H1 (cell line): ENCODE results near the gene SRMS. TPM values are rescaled to one million over a fixed set of nuclear protein-coding genes. Genes with fewer than 3 reads are reported as not detected.

Experiments
- CTCF ChIA-PET: fragments of 300-600 bp; sonication (Branson Sonifier 250); formaldehyde crosslinking; loops from one replicate; lab custom pipeline; 2021; ENCODE audit not compliant: partially characterized antibody; lab: Charles Lee
- POLR2A ChIA-PET: fragments of 300-600 bp; sonication (Branson Sonifier 250); formaldehyde crosslinking; loops from one replicate; lab custom pipeline; 2021; ENCODE audit warnings: inconsistent platforms; ENCODE audit not compliant: partially characterized antibody; lab: Charles Lee
- DNase-seq, 2 experiments: peaks; one replicate each; pipeline versions ENCODE4 v3.0.0 to v3.0.0-alpha.2; 2010 to 2022; ENCODE audit warnings: low spot score in 2 of 2, low read depth in 1 of 2, mixed read lengths in 1 of 2
- FAIRE-seq: peaks from 2 replicates; lab custom pipeline; 2011; peaks lifted over from hg19 to GRCh38; lab: Jason Lieb, UNC
- H2AFZ ChIP-seq: 2 replicates; pipeline ENCODE4 v1.8.1; 2012; ENCODE audit warnings: low read length, inconsistent platforms
- H2AK5ac ChIP-seq: 2 replicates; pipeline ENCODE4 v1.6.1; 2013; ENCODE audit warnings: low read depth, low read length
- H2BK120ac ChIP-seq: replicated peaks from 2 replicates; pipeline ENCODE3; 2013; ENCODE audit warnings: low read depth, low read length, inconsistent platforms
- H2BK12ac ChIP-seq: 2 replicates; pipeline ENCODE4 v1.6.1; 2013; ENCODE audit warnings: low read depth, low read length
- H2BK15ac ChIP-seq: 2 replicates; pipeline ENCODE4 v1.6.1; 2013; ENCODE audit warnings: low read length
- H2BK20ac ChIP-seq: 2 replicates; pipeline ENCODE4 v1.6.1; 2013; ENCODE audit warnings: low read length
- H2BK5ac ChIP-seq: 2 replicates; pipeline ENCODE4 v1.6.1; 2013; ENCODE audit warnings: low read depth, low read length
- H3K14ac ChIP-seq: 2 replicates; pipeline ENCODE4 v1.6.1; 2013; ENCODE audit warnings: inconsistent platforms; ENCODE audit not compliant: insufficient read length
- H3K18ac ChIP-seq: 2 replicates; pipeline ENCODE4 v1.6.1; 2013; ENCODE audit warnings: low read length; ENCODE audit errors: extremely low read depth
- H3K23ac ChIP-seq: 2 replicates; pipeline ENCODE4 v1.6.1; 2013; ENCODE audit warnings: inconsistent platforms; ENCODE audit not compliant: insufficient read length
- H3K23me2 ChIP-seq: 2 replicates; pipeline ENCODE4 v1.6.1; 2013; ENCODE audit warnings: low read depth, low read length
- H3K27ac ChIP-seq: 2 replicates; pipeline ENCODE4 v1.6.1; 2011; ENCODE audit warnings: low read depth, low read length, inconsistent platforms
- H3K27me3 ChIP-seq, 4 experiments: replicated peaks in 1 of 4; 1 replicate in 1 of 4; 2 replicates in 3 of 4; pipeline versions ENCODE4 v1.6.1 to v1.8.1; 2011 to 2013; ENCODE audit warnings: low read length in 3 of 4, mild to moderate bottlenecking in 3 of 4, inconsistent platforms in 2 of 4, mixed read lengths in 2 of 4, moderate library complexity in 1 of 4; ENCODE audit not compliant: control insufficient read depth in 3 of 4, insufficient read depth in 3 of 4; ENCODE audit errors: extremely low read depth in 1 of 4
- H3K36me3 ChIP-seq, 4 experiments: 2 replicates each; pipeline versions ENCODE4 v1.6.1 to v1.8.1; 2011 to 2013; ENCODE audit warnings: mild to moderate bottlenecking in 4 of 4, low read length in 3 of 4, moderate library complexity in 2 of 4, control low read depth in 1 of 4, inconsistent platforms in 1 of 4; ENCODE audit not compliant: insufficient read depth in 4 of 4, control insufficient read depth in 2 of 4
- H3K4ac ChIP-seq: replicated peaks from 2 replicates; pipeline ENCODE3; 2013; ENCODE audit warnings: low read length, low read depth, mixed read lengths, inconsistent platforms; ENCODE audit not compliant: insufficient read length
- H3K4me1 ChIP-seq, 4 experiments: replicated peaks in 1 of 4; 1 replicate in 1 of 4; 2 replicates in 3 of 4; pipeline versions ENCODE4 v1.6.1 to v1.8.1; 2011 to 2013; ENCODE audit warnings: low read length in 3 of 4, inconsistent platforms in 2 of 4, mixed read lengths in 1 of 4; ENCODE audit not compliant: insufficient read depth in 4 of 4, control insufficient read depth in 3 of 4
- H3K4me2 ChIP-seq, 2 experiments: 2 replicates each; pipeline versions ENCODE4 v1.6.1 to v1.8.1; 2011 to 2013; ENCODE audit warnings: low read depth in 2 of 2, low read length in 2 of 2, control low read depth in 1 of 2, inconsistent platforms in 1 of 2, mild to moderate bottlenecking in 1 of 2; ENCODE audit not compliant: insufficient read depth in 1 of 2
- H3K4me3 ChIP-seq, 4 experiments: fragments of 200-600, 300-600 bp in 1 of 4; sonication (generic), shearing (Covaris generic), sonication (Bioruptor Twin) in 1 of 4; 2 replicates each; pipeline versions ENCODE4 v1.5.1 to v1.8.1; 2011 to 2016; ENCODE audit warnings: low read length in 4 of 4, low read depth in 3 of 4, control low read depth in 2 of 4, inconsistent platforms in 2 of 4, mild to moderate bottlenecking in 2 of 4, mixed read lengths in 1 of 4, moderate library complexity in 1 of 4; ENCODE audit not compliant: insufficient read depth in 2 of 4; ENCODE audit errors: extremely low read depth in 1 of 4
- H3K56ac ChIP-seq: replicated peaks from 2 replicates; pipeline ENCODE3; 2013; ENCODE audit warnings: low read depth, mild to moderate bottlenecking, mixed read lengths, low read length, inconsistent platforms; ENCODE audit not compliant: insufficient read length
- H3K79me1 ChIP-seq: 2 replicates; pipeline ENCODE4 v1.6.1; 2013; ENCODE audit warnings: low read depth, low read length, control low read depth
- H3K79me2 ChIP-seq, 2 experiments: 2 replicates each; pipeline versions ENCODE4 v1.6.1 to v1.8.1; 2012 to 2013; ENCODE audit warnings: low read length in 2 of 2, mild to moderate bottlenecking in 2 of 2, inconsistent platforms in 1 of 2; ENCODE audit not compliant: insufficient read depth in 2 of 2, control insufficient read depth in 1 of 2
- H3K9ac ChIP-seq, 4 experiments: replicated peaks in 1 of 4; 1 replicate in 1 of 4; 2 replicates in 3 of 4; pipeline versions ENCODE4 v1.6.1 to v1.8.1; 2011 to 2013; ENCODE audit warnings: low read depth in 3 of 4, low read length in 3 of 4, control low read depth in 2 of 4, mild to moderate bottlenecking in 2 of 4, moderate library complexity in 2 of 4, inconsistent platforms in 1 of 4; ENCODE audit errors: extremely low read depth in 1 of 4
- H3K9me3 ChIP-seq, 2 experiments: 2 replicates each; pipeline versions ENCODE4 v1.6.1 to v1.8.1; 2012 to 2013; ENCODE audit warnings: mild to moderate bottlenecking in 2 of 2, moderate library complexity in 2 of 2, control low read depth in 1 of 2, inconsistent platforms in 1 of 2, low read depth in 1 of 2, low read length in 1 of 2, mixed read lengths in 1 of 2; ENCODE audit not compliant: insufficient read depth in 2 of 2
- H4K20me1 ChIP-seq, 2 experiments: replicated peaks in 1 of 2; 2 replicates each; pipeline versions ENCODE3 to v1.8.1; 2011 to 2013; ENCODE audit warnings: inconsistent platforms in 2 of 2, low read length in 2 of 2, mild to moderate bottlenecking in 1 of 2; ENCODE audit not compliant: insufficient read depth in 2 of 2, control insufficient read depth in 1 of 2
- H4K5ac ChIP-seq: 2 replicates; pipeline ENCODE4 v1.6.1; 2013; ENCODE audit warnings: low read length, low read depth, mixed read lengths, inconsistent platforms; ENCODE audit not compliant: insufficient read length
- H4K8ac ChIP-seq: 2 replicates; pipeline ENCODE4 v1.8.0; 2013; ENCODE audit warnings: mild to moderate bottlenecking, moderate library complexity, low read length, inconsistent platforms; ENCODE audit not compliant: insufficient read depth; ENCODE audit errors: extremely low read depth
- H4K91ac ChIP-seq: replicated peaks from 2 replicates; pipeline ENCODE3; 2013; ENCODE audit warnings: low read length, mixed read lengths, inconsistent platforms; ENCODE audit not compliant: insufficient read length
- BCL11A ChIP-seq, 2 experiments: IDR thresholded peaks; one replicate each; pipeline ENCODE4 v1.6.1; 2011; ENCODE audit warnings: low read depth in 2 of 2, low read length in 2 of 2, mild to moderate bottlenecking in 2 of 2
- CEBPB ChIP-seq: IDR thresholded peaks from 2 replicates; pipeline ENCODE4 v1.6.1; 2012; ENCODE audit warnings: low read depth, low read length
- CHD2 ChIP-seq: IDR thresholded peaks from 2 replicates; pipeline ENCODE4 v1.6.1; 2012; ENCODE audit warnings: low read length, improper control_type of control experiment
- EZH2 ChIP-seq: fragments of 200-600 bp; sonication (generic); IDR thresholded peaks from 2 replicates; pipeline ENCODE4 v1.7.1; 2012; ENCODE audit warnings: low read depth, mild to moderate bottlenecking, moderate library complexity, low read length, inconsistent platforms; ENCODE audit not compliant: severe bottlenecking
- GTF2F1 ChIP-seq: IDR thresholded peaks from 2 replicates; pipeline ENCODE4 v1.6.1; 2012; ENCODE audit warnings: low read depth, low read length, improper control_type of control experiment, borderline replicate concordance
- JUND ChIP-seq: IDR thresholded peaks from 2 replicates; pipeline ENCODE4 v1.6.1; 2011; ENCODE audit warnings: mild to moderate bottlenecking, improper control_type of control experiment, low read length
- POLR2A ChIP-seq, 2 experiments: IDR thresholded peaks; 1 replicate in 1 of 2; 2 replicates in 1 of 2; pipeline ENCODE4 v1.6.1; 2011; ENCODE audit warnings: low read depth in 2 of 2, low read length in 2 of 2, mild to moderate bottlenecking in 2 of 2; ENCODE audit errors: control extremely low read depth in 1 of 2
- POU5F1 ChIP-seq: IDR thresholded peaks from 2 replicates; pipeline ENCODE4 v1.6.1; 2011; ENCODE audit warnings: low read depth, mild to moderate bottlenecking, low read length, moderate library complexity
- RFX5 ChIP-seq: IDR thresholded peaks from 2 replicates; pipeline ENCODE4 v1.6.1; 2011; ENCODE audit warnings: low read depth, low read length, improper control_type of control experiment, borderline replicate concordance
- RXRA ChIP-seq: IDR thresholded peaks from 2 replicates; pipeline ENCODE4 v1.6.1; 2011; ENCODE audit warnings: low read depth, mild to moderate bottlenecking, low read length, moderate library complexity; ENCODE audit not compliant: insufficient read depth
- SIN3A ChIP-seq, 2 experiments: IDR thresholded peaks in 1 of 2; conservative IDR thresholded peaks in 1 of 2; 2 replicates each; pipeline ENCODE4 v1.6.1; 2011 to 2012; ENCODE audit warnings: low read length in 2 of 2, improper control_type of control experiment in 1 of 2, low read depth in 1 of 2, mild to moderate bottlenecking in 1 of 2
- SIX5 ChIP-seq: IDR thresholded peaks from 2 replicates; pipeline ENCODE4 v1.6.1; 2011; ENCODE audit warnings: mild to moderate bottlenecking, low read depth, low read length
- TAF7 ChIP-seq: optimal IDR thresholded peaks from 2 replicates; pipeline ENCODE3; 2011; ENCODE audit warnings: low read depth, mild to moderate bottlenecking, inconsistent platforms, low read length, moderate library complexity, borderline replicate concordance
- WGBS, 2 experiments: shearing (Covaris generic) in 1 of 2; methylation state at CpG; one replicate each; pipeline versions ENCODE4 v1.1.6 to v1.1.7; 2013 to 2015; ENCODE audit warnings: low lambda C conversion rate in 2 of 2, mixed read lengths in 2 of 2, inconsistent platforms in 1 of 2, low coverage in 1 of 2, missing lambda C conversion rate in 1 of 2; ENCODE audit not compliant: insufficient replicate concordance in 2 of 2, insufficient coverage in 1 of 2, insufficient read length in 1 of 2; ENCODE audit errors: extremely low coverage in 1 of 2, missing lambda C conversion rate in 1 of 2; 5-methylcytosine and 5-hydroxymethylcytosine counted together
- polyA plus RNA-seq, 7 experiments: library from polyadenylated mRNA; depleted of rRNA in 3 of 7; stranded (reverse) in 5 of 7; unstranded in 2 of 7; fragments of >200 nt in 5 of 7; fragments of 200-250 nt in 2 of 7; gene quantifications; 1 replicate in 5 of 7; 2 replicates in 1 of 7; 4 replicates in 1 of 7; pipeline versions ENCODE4 v1.2.1 to v1.2.3, GENCODE V29; 2011 to 2013; ENCODE audit warnings: missing spikeins in 2 of 7, mixed read lengths in 2 of 7
- total RNA-seq: library from RNA; stranded (reverse); fragmentation: NEBNext Ultra II Directional; extraction: Animal tissue kit (Norgen Biotek cat#: 25700); gene quantifications from 2 replicates; pipeline ENCODE4 v1.2.1, GENCODE V29; 2021

Gene SRMS
- total and polyA plus RNA-seq, 2 of the 8 experiments (the other 6 are each of a cell fraction or from before 2014, with no cell fraction given), result 0.39 to 0.76 TPM

- Histone ChIP-seq H4K91ac (no peak overlapping the region), H3K14ac (no peak overlapping the region), H3K27ac (no peak overlapping the region), H3K36me3 (no peaks in the 10 kb centered on the region), H3K79me2 (no peaks in the 10 kb centered on the region), H4K8ac (no peak overlapping the region), H2AFZ (no peak overlapping the region), H3K4ac (no peak overlapping the region), H3K9me3 (peaks cover 0 to 6% of the 10 kb centered on the region in 2 experiments; a peak in 2 of 4 replicates), H4K20me1 (peaks cover 0 to 1% of the 10 kb centered on the region in 2 experiments), H3K4me2 (no peak overlapping the region), H2BK15ac (no peak overlapping the region), H2BK5ac (no peak overlapping the region), H4K5ac (no peak overlapping the region), H3K56ac (no peak overlapping the region), H3K4me3 (no peak overlapping the region), H2BK20ac (no peak overlapping the region), H3K27me3 (peaks cover 0 to 3% (median 0%) of the 10 kb centered on the region in 4 experiments; a peak in 2 of 7 replicates), H2BK12ac (no peak overlapping the region), H2AK5ac (no peak overlapping the region), H3K4me1 (peaks cover 0 to 13% (median 7%) of the 10 kb centered on the region in 4 experiments; a peak in 6 of 7 replicates), H2BK120ac (no peak overlapping the region), H3K79me1 (no peaks in the 10 kb centered on the region), H3K23me2 (no peaks in the 10 kb centered on the region), H3K23ac (no peak overlapping the region), H3K9ac (no peak overlapping the region), H3K18ac (no peak overlapping the region)
- no peak for DNase-seq
- WGBS, 2 experiments, result 76% methylated on average over 12 of the region's 12 CpGs; no CpG with 5 or more reads in 1 of the 2 experiments
- no peak for FAIRE-seq
- ChIA-PET POLR2A (interaction anchor here (1.1 kb wide), 1 partner anchor 15 kb away, joined by 4 read pairs; the partner anchor contains the start of gene PPDPF), CTCF (interaction anchor here (1.0 to 2.2 kb wide), 4 partner anchors 9 to 77 kb away, joined by 4 to 12 read pairs (median 4); partner anchors contain the start of gene PPDPF)
- no peak for TF ChIP-seq CEBPB
- no peak for TF ChIP-seq GTF2F1
- no peak for TF ChIP-seq CHD2
- TF ChIP-seq SIX5, result no peak
- no peak for TF ChIP-seq BCL11A (IDR thresholded peaks at IDR 0.05; ENCODE audit: low read depth in 2 of 2, low read length in 2 of 2)
- TF ChIP-seq RXRA, result no peak
- no peak for TF ChIP-seq EZH2
- TF ChIP-seq POLR2A (IDR thresholded peaks at IDR 0.05; ENCODE audit: control extremely low read depth in 1 of 2, low read depth in 2 of 2, low read length in 2 of 2), result no peak
- TF ChIP-seq RFX5, result no peak
- no peak for TF ChIP-seq JUND
- TF ChIP-seq TAF7, result no peak
- no peak for TF ChIP-seq POU5F1
- TF ChIP-seq SIN3A (conservative IDR thresholded peaks at IDR 0.05 in 1 of 2, IDR thresholded peaks at IDR 0.05 in 1 of 2; ENCODE audit: low read depth in 1 of 2, low read length in 2 of 2), result no peak
These were observed 41.8 kb downstream of the SRMS start for GRCh38 chr20:63505723-63506122.
